Lung (tissue), 12 donors: ENCODE data around the gene TUBB4B. TPM values are rescaled to one million over a fixed set of nuclear protein-coding genes. Genes with fewer than 3 reads are reported as not detected.

ENCODE experiments used
- ATAC-seq: fragments of 200-7000 bp; cut with Tn5 transposase; one replicate; pipeline ENCODE4 v1.9.1; 2020; ENCODE audit warnings: moderate number of reproducible peaks; ENCODE audit not compliant: insufficient read depth, low FRiP score
- DNase-seq, 3 donors: peaks; one replicate each; pipeline ENCODE4 v3.0.0-alpha.2; 2013 to 2017
- H3K27ac ChIP-seq, 2 donors: one replicate each; pipeline ENCODE4 v1.5.1; 2013; ENCODE audit warnings: mild to moderate bottlenecking in 2 of 2, moderate library complexity in 2 of 2, control low read depth in 1 of 2, inconsistent platforms in 1 of 2, low read depth in 1 of 2, low read length in 1 of 2
- H3K27me3 ChIP-seq, 3 donors: one replicate each; pipeline ENCODE4 v1.5.1; 2013; ENCODE audit warnings: low read length in 2 of 3; ENCODE audit not compliant: control insufficient read depth in 3 of 3, insufficient read depth in 3 of 3
- H3K36me3 ChIP-seq, 4 donors: one replicate each; pipeline ENCODE4 v1.5.1; 2013; ENCODE audit warnings: low read length in 4 of 4, mild to moderate bottlenecking in 1 of 4, moderate library complexity in 1 of 4; ENCODE audit not compliant: control insufficient read depth in 4 of 4, insufficient read depth in 4 of 4
- H3K4me1 ChIP-seq, 5 donors: one replicate each; pipeline ENCODE4 v1.5.1; 2013; ENCODE audit warnings: low read length in 5 of 5, mild to moderate bottlenecking in 2 of 5, moderate library complexity in 1 of 5; ENCODE audit not compliant: control insufficient read depth in 5 of 5, insufficient read depth in 5 of 5
- H3K4me3 ChIP-seq: one replicate; pipeline ENCODE4 v1.5.1; 2013; ENCODE audit warnings: mild to moderate bottlenecking, control low read depth, moderate library complexity
- H3K9ac ChIP-seq, 2 donors: one replicate each; pipeline ENCODE4 v1.5.1; 2013; ENCODE audit warnings: low read length in 2 of 2, control low read depth in 1 of 2; ENCODE audit not compliant: insufficient read depth in 1 of 2
- H3K9me3 ChIP-seq, 4 donors: one replicate each; pipeline ENCODE4 v1.5.1; 2013; ENCODE audit warnings: low read length in 3 of 4, mild to moderate bottlenecking in 1 of 4, moderate library complexity in 1 of 4; ENCODE audit not compliant: control insufficient read depth in 4 of 4, insufficient read depth in 3 of 4
- CTCF ChIP-seq: IDR thresholded peaks from 2 replicates; pipeline ENCODE4 v1.5.1; 2012; ENCODE audit warnings: mild to moderate bottlenecking; ENCODE audit errors: control extremely low read depth, extremely low read depth
- WGBS, 2 donors: extraction: QIAGEN DNeasy Blood & Tissue Kit; methylation state at CpG; one replicate each; pipeline ENCODE4 v1.1.7; 2013; 5-methylcytosine and 5-hydroxymethylcytosine counted together
- polyA plus RNA-seq, 2 donors: library from polyadenylated mRNA; stranded (reverse); fragments of 200-250 nt; gene quantifications; one replicate each; pipeline ENCODE4 v1.2.1, GENCODE V29; 2013
- total RNA-seq, 2 donors: library from RNA; depleted of rRNA in 1 of 2; stranded (reverse); fragments of >200 nt in 1 of 2; gene quantifications; one replicate each; pipeline ENCODE4 v1.2.1, GENCODE V29; 2014 to 2021
- donor health status: control.
- donor health status: control.
- donor health status: Bipolar disorder and iron deficiency.
- donor health status: healthy.
- donor health status: DM: yes; HTN: yes; CAD: no.

TUBB4B gene
- total and polyA plus RNA-seq, 4 donors = 163 to 505 (median 332) TPM

GRCh38 chr9:137234758-137235423 lies 6.2 kb upstream of the TUBB4B start:
- TF ChIP-seq CTCF = no peak
- H3K27ac ChIP-seq = no peak overlapping the region

GRCh38 chr9:137235424-137236237 lies 5.5 kb upstream of the TUBB4B start:
- Histone ChIP-seq H3K9ac (no peak overlapping the region), H3K36me3 (no peaks in the 10 kb centered on the region), H3K27me3 (peaks cover 0 to 3% (median 0%) of the 10 kb centered on the region in 3 donors), H3K27ac (no peak overlapping the region), H3K9me3 (no peaks in the 10 kb centered on the region), H3K4me3 (no peak overlapping the region), H3K4me1 (peaks cover 0 to 14% (median 8%) of the 10 kb centered on the region in 5 donors)
- no peak for DNase-seq
- WGBS, 2 donors = 66 to 68% methylated on average over 35 of the region's 35 CpGs
- TF ChIP-seq CTCF = no peak
- ATAC-seq = no peak

More at GRCh38 chr9:137234758-137235423, 6.2 kb upstream of the TUBB4B start:
- H3K9me3 ChIP-seq = no peaks in the 10 kb centered on the region
- H3K4me3 ChIP-seq = no peak overlapping the region
- H3K9ac ChIP-seq = no peak overlapping the region
- DNase-seq (no peak), ATAC-seq (no peak)
- 70 to 83% methylated on average over 17 to 18 of the region's 18 CpGs for WGBS, 2 donors
- no peaks in the 10 kb centered on the region for H3K36me3 ChIP-seq
- peaks cover 0 to 14% (median 8%) of the 10 kb centered on the region in 5 donors for H3K4me1 ChIP-seq
- H3K27me3 ChIP-seq = peaks cover 0 to 6% (median 0%) of the 10 kb centered on the region in 3 donors

DNA sequence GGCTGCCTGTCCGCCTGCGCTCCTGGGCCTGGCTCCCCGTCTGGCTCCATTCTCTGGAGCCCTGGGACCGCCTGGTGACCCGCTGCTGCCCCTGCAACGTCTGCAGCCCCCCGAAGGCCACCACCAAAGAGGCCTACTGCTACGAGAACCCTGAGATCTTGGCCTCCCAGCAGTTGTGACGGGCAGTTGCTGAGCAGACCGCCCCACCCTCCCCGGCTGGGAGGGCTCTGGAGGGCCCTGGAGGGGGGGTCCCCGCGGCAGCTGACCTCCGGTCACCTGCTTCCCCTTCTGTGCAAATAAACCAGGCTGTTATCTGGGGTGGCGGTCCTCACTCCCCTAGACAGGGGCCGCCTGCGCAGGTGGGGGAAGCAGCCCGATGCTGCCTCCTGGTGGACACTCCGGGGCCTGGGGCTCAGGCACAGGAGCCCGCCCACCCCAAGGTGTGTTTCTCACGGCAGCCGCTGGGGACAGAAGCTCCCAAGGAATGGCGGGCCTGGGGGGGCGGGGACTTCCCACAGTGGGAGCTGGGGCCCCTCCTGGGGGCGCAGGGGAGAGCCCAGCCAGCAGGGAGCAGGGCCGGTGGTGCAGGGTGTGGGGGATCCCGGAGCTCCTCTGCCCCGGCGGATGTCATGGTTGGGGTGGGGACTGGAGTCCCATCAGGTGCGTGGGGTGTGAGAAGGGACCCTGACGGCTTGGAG lies 4.7 kb upstream of the TUBB4B start:
- peaks cover 0 to 14% (median 8%) of the 10 kb centered on the region in 5 donors for H3K4me1 ChIP-seq
- no peak overlapping the region for H3K4me3 ChIP-seq
- H3K9me3 ChIP-seq = no peaks in the 10 kb centered on the region
- no peak overlapping the region for H3K9ac ChIP-seq
- no peaks in the 10 kb centered on the region for H3K27me3 ChIP-seq
- DNase-seq = peak; percentile 79 to 91 (median 83)
- no peaks in the 10 kb centered on the region for H3K36me3 ChIP-seq
- TF ChIP-seq CTCF = peak; percentile 99
- ATAC-seq = peak; percentile 50
- no peak overlapping the region for H3K27ac ChIP-seq
- WGBS, 2 donors = 4 to 9% methylated on average over 30 to 31 of the region's 31 CpGs
